ENCODE results near the gene ENKD1. TPM values are rescaled to one million over a fixed set of nuclear protein-coding genes. Genes with fewer than 3 reads are reported as not detected.

Gene ENKD1
- total and polyA plus RNA-seq, 2 of the 13 experiments (the other 11 are each of a cell fraction or from before 2014, with no cell fraction given), result 10.8 to 20.8 TPM

GRCh38 chr16:67659675-67660563 lies 6.6 kb downstream of the ENKD1 start, which contains the start of gene ACD (continued):
- TF ChIP-seq ZBTB8A (CRISPR knock-in tag; IDR thresholded peaks at IDR 0.05; ENCODE audit: borderline replicate concordance, low read depth) (0 out of 2 replicates have a peak, but pooled peaks have one; percentile 64), NR2F6 (IDR thresholded peaks at IDR 0.05) (no peak), NR2F6 (CRISPR knock-in tag; IDR thresholded peaks at IDR 0.05) (no peak), GLMP (CRISPR knock-in tag; IDR thresholded peaks at IDR 0.05; ENCODE audit: borderline replicate concordance) (no peak), ZNF350 (CRISPR knock-in tag; IDR thresholded peaks at IDR 0.05; ENCODE audit: borderline replicate concordance, low read depth) (peak; percentile 91)

- Histone ChIP-seq H3K4me1 (ENCODE audit: insufficient read depth, low read length) (peaks cover 11% of the 10 kb centered on the region), H3K79me2 (ENCODE audit: insufficient read depth, low read length) (peaks cover 11% of the 10 kb centered on the region), H3K9me3 (ENCODE audit: low read length) (no peaks in the 10 kb centered on the region), H3K4me2 (ENCODE audit: low read depth, low read length) (peak overlapping the region; percentile 94), H3K27ac (ENCODE audit: extremely low read length, insufficient read depth, low read length) (peak overlapping the region; percentile 87), H2AFZ (ENCODE audit: low read length) (no peak overlapping the region), H3K9ac (ENCODE audit: insufficient read depth, low read depth, low read length) (peak overlapping the region; percentile 87), H3K36me3 (replicated peaks in 1 of 2; ENCODE audit: control insufficient read depth in 1 of 2, insufficient read depth in 2 of 2, low read length in 2 of 2) (peaks cover 6 to 10% of the 10 kb centered on the region in 2 experiments; a peak in 4 of 5 replicates), H3K27me3 (ENCODE audit: control insufficient read depth in 1 of 2, insufficient read depth in 2 of 2, low read length in 2 of 2) (peaks cover 0 to 7% of the 10 kb centered on the region in 2 experiments; a peak in 4 of 5 replicates), H3K4me3 (replicated peaks in 1 of 3; ENCODE audit: insufficient read depth in 1 of 3, low read depth in 2 of 3, low read length in 3 of 3) (peak overlapping the region; percentile 73 to 94 (median 93)), H4K20me1 (ENCODE audit: insufficient read depth, low read length) (0 out of 2 replicates have a peak, but pooled peaks cover 3% of the 10 kb centered on the region)
- ChIA-PET CTCF (ENCODE audit: low intra/inter-chr PET ratio, low total read pairs) (no interaction called here), POLR2A (interaction anchor here (1.1 kb wide), 1 partner anchor 130 kb away, joined by 3 read pairs; the partner anchor contains the start of gene RIPOR1)
- no TSS peak for BruUV-seq (replicated peaks)
- intact Hi-C loops (cut with micrococcal nuclease; ENCODE audit: unreplicated experiment) (no loop called here), in situ Hi-C loops (cut with HindIII; ENCODE audit: extremely low pct_ligation_motif_present, low pct_unique_long_range_greater_than_20kb) (no loop called here)
- DNase-seq (ENCODE audit: low spot score) (no peak), FAIRE-seq (peak; percentile 15), ATAC-seq (no peak)
- TF ChIP-seq LBX2 (CRISPR knock-in tag; IDR thresholded peaks at IDR 0.05; ENCODE audit: borderline replicate concordance) (no peak), FOXO4 (CRISPR knock-in tag; conservative IDR thresholded peaks at IDR 0.05) (0 out of 2 replicates have a peak, but pooled peaks have one; percentile 21), CSRNP2 (CRISPR knock-in tag; conservative IDR thresholded peaks at IDR 0.05; ENCODE audit: low read depth) (peak; percentile 38; the same call in 1 of the 2 replicates), ZNF263 (CRISPR knock-in tag; IDR thresholded peaks at IDR 0.05) (peak; percentile 92), NRL (CRISPR knock-in tag; IDR thresholded peaks at IDR 0.05; ENCODE audit: borderline replicate concordance) (peak; percentile 43; the same call in 1 of the 2 replicates), ZBTB3 (CRISPR knock-in tag; IDR thresholded peaks at IDR 0.05; ENCODE audit: borderline replicate concordance, low read depth) (0 out of 2 replicates have a peak, but pooled peaks have one; percentile 7), REL (CRISPR knock-in tag; conservative IDR thresholded peaks at IDR 0.05) (0 out of 2 replicates have a peak, but pooled peaks have one; percentile 61), SP4 (CRISPR knock-in tag; IDR thresholded peaks at IDR 0.05) (0 out of 2 replicates have a peak, but pooled peaks have one; percentile 16), ZNF468 (CRISPR knock-in tag; IDR thresholded peaks at IDR 0.05) (no peak)
- 33% methylated on average over 19 of the region's 21 CpGs for WGBS (ENCODE audit: low lambda C conversion rate)
These were observed 7.5 kb downstream of the ENKD1 start for GRCh38 chr16:67658849-67659674.

All from HepG2 (cell line).